Activated naive CD4-positive, alpha-beta T cell treated with anti-CD3 and anti-CD28 coated beads, Interleukin-2, amount 50 U/mL, for 72 hours (primary cell): ENCODE results near the gene DERL2. TPM values are rescaled to one million over a fixed set of nuclear protein-coding genes. Genes with fewer than 3 reads are reported as not detected.

ENCODE experiments used
- ATAC-seq, 2 donors: fragments of 150-1000 bp; cut with Tn5 transposase; 2 replicates each; pipeline ENCODE4 v1.10.0; 2021; ENCODE audit warnings: mild to moderate bottlenecking in 2 of 2, moderate library complexity in 2 of 2
- DNase-seq, 2 donors: peaks; one replicate each; pipeline ENCODE4 v3.0.0; 2021 to 2022; ENCODE audit warnings: low spot score in 2 of 2
- H3K27ac Mint-ChIP-seq, 2 donors: one replicate each; pipeline ENCODE4 v1.8.0; 2022; ENCODE audit warnings: mild to moderate bottlenecking in 2 of 2, mixed read lengths in 2 of 2
- H3K36me3 Mint-ChIP-seq, 2 donors: one replicate each; pipeline ENCODE4 v1.8.0; 2022; ENCODE audit warnings: mixed read lengths in 2 of 2
- H3K9me3 Mint-ChIP-seq, 2 donors: one replicate each; pipeline ENCODE4 v1.8.0; 2022; ENCODE audit warnings: mixed read lengths in 2 of 2
- total RNA-seq, 2 donors: library from RNA; stranded (reverse); gene quantifications; one replicate each; pipeline ENCODE4 v1.2.3, GENCODE V29; 2022

Gene DERL2
- total RNA-seq, 2 donors from 2014 or later, result 58.3 to 63.8 TPM

- Mint-ChIP-seq H3K36me3 (peaks cover 17 to 26% of the 10 kb centered on the region in 2 donors), H3K27ac (no peak overlapping the region), H3K9me3 (peaks cover 0 to 5% of the 10 kb centered on the region in 2 donors)
- DNase-seq (no peak), ATAC-seq (no peak)
Measured at GRCh38 chr17:5510771-5511170, 24.8 kb upstream of the DERL2 start.

- no peak for ATAC-seq
- H3K9me3 Mint-ChIP-seq, result peaks cover 0 to 5% of the 10 kb centered on the region in 2 donors
- no peak for DNase-seq
- H3K27ac Mint-ChIP-seq, result no peak overlapping the region
- peaks cover 8 to 17% of the 10 kb centered on the region in 2 donors for H3K36me3 Mint-ChIP-seq
Measured at GRCh38 chr17:5509482-5509881, 23.5 kb upstream of the DERL2 start.

GRCh38 chr17:5508810-5509209, 22.8 kb upstream of the DERL2 start:
- Mint-ChIP-seq H3K9me3 (peaks cover 0 to 5% of the 10 kb centered on the region in 2 donors), H3K36me3 (peaks cover 5 to 13% of the 10 kb centered on the region in 2 donors), H3K27ac (no peak overlapping the region)
- no peak for DNase-seq
- no peak for ATAC-seq

GRCh38 chr17:5506307-5506706, 20.3 kb upstream of the DERL2 start:
- no peak for ATAC-seq
- Mint-ChIP-seq H3K36me3 (no peaks in the 10 kb centered on the region), H3K27ac (no peak overlapping the region)

GRCh38 chr17:5502552-5502951, 16.6 kb upstream of the DERL2 start:
- DNase-seq (no peak), ATAC-seq (no peak)
- no peaks in the 10 kb centered on the region for H3K9me3 Mint-ChIP-seq
- no peaks in the 10 kb centered on the region for H3K36me3 Mint-ChIP-seq
- peak overlapping the region in 1 of 2 donors; percentile 3 for H3K27ac Mint-ChIP-seq

More at GRCh38 chr17:5506307-5506706, 20.3 kb upstream of the DERL2 start:
- no peak for DNase-seq
- H3K9me3 Mint-ChIP-seq, result no peaks in the 10 kb centered on the region

GRCh38 chr17:5501685-5502084, 15.7 kb upstream of the DERL2 start:
- no peak overlapping the region for H3K27ac Mint-ChIP-seq
- no peak for ATAC-seq
- DNase-seq, result no peak
- H3K36me3 Mint-ChIP-seq, result no peaks in the 10 kb centered on the region
- H3K9me3 Mint-ChIP-seq, result no peaks in the 10 kb centered on the region

- Mint-ChIP-seq H3K36me3 (no peaks in the 10 kb centered on the region), H3K27ac (peak overlapping the region; percentile 57 to 90), H3K9me3 (no peaks in the 10 kb centered on the region)
- peak in 1 of 2 donors; percentile 69 for DNase-seq
- ATAC-seq, result peak; percentile 84 to 96
Measured at GRCh38 chr17:5500589-5501391, 14.8 kb upstream of the DERL2 start.

- no peak for ATAC-seq
- peak overlapping the region; percentile 57 to 90 for H3K27ac Mint-ChIP-seq
- no peaks in the 10 kb centered on the region for H3K9me3 Mint-ChIP-seq
- DNase-seq, result no peak
- H3K36me3 Mint-ChIP-seq, result no peaks in the 10 kb centered on the region
Measured at GRCh38 chr17:5500247-5500588, 14.2 kb upstream of the DERL2 start.

GRCh38 chr17:5499476-5500231, 13.7 kb upstream of the DERL2 start:
- ATAC-seq (peak in 1 of 2 donors; percentile 18), DNase-seq (peak in 1 of 2 donors; percentile 27)
- Mint-ChIP-seq H3K27ac (peak overlapping the region in 1 of 2 donors; percentile 57), H3K9me3 (no peaks in the 10 kb centered on the region), H3K36me3 (no peaks in the 10 kb centered on the region)

GRCh38 chr17:5492970-5493369, 7.0 kb upstream of the DERL2 start:
- Mint-ChIP-seq H3K27ac (no peak overlapping the region), H3K36me3 (peaks cover 15 to 32% of the 10 kb centered on the region in 2 donors), H3K9me3 (no peaks in the 10 kb centered on the region)
- DNase-seq (no peak), ATAC-seq (no peak)

- Mint-ChIP-seq H3K36me3 (peaks cover 42 to 62% of the 10 kb centered on the region in 2 donors), H3K9me3 (no peaks in the 10 kb centered on the region), H3K27ac (peak overlapping the region in 1 of 2 donors; percentile 96)
- no peak for DNase-seq
- ATAC-seq, result no peak
Measured at GRCh38 chr17:5488752-5489151, 2.8 kb upstream of the DERL2 start.

- Mint-ChIP-seq H3K36me3 (peaks cover 42 to 57% of the 10 kb centered on the region in 2 donors), H3K27ac (peak within 1 kb of the TSS; percentile 96 to 99), H3K9me3 (no peaks in the 10 kb centered on the region)
- peak; percentile 92 to 94 for ATAC-seq
- DNase-seq, result peak; percentile 93 to 97
Measured at GRCh38 chr17:5486206-5487124, 487 bp upstream of the DERL2 start, which contains the start of gene MIS12. Gene MIS12 (plus strand): TSS chr17:5486566. CDS start chr17:5488863, 2,297 bp downstream.

GRCh38 chr17:5481451-5481850, 4.5 kb downstream of the DERL2 start:
- H3K27ac Mint-ChIP-seq, result no peak overlapping the region
- DNase-seq (no peak), ATAC-seq (no peak)
- no peaks in the 10 kb centered on the region for H3K9me3 Mint-ChIP-seq
- peaks cover 25 to 47% of the 10 kb centered on the region in 2 donors for H3K36me3 Mint-ChIP-seq

- DNase-seq (no peak), ATAC-seq (no peak)
- H3K27ac Mint-ChIP-seq, result no peak overlapping the region
- no peaks in the 10 kb centered on the region for H3K9me3 Mint-ChIP-seq
- H3K36me3 Mint-ChIP-seq, result peaks cover 22 to 46% of the 10 kb centered on the region in 2 donors
Measured at GRCh38 chr17:5480962-5481361, 5.0 kb downstream of the DERL2 start.

GRCh38 chr17:5478992-5479391, 7.0 kb downstream of the DERL2 start:
- ATAC-seq, result no peak
- Mint-ChIP-seq H3K27ac (no peak overlapping the region), H3K9me3 (no peaks in the 10 kb centered on the region), H3K36me3 (peaks cover 10 to 31% of the 10 kb centered on the region in 2 donors)
- no peak for DNase-seq

GRCh38 chr17:5473906-5474305, 12.1 kb downstream of the DERL2 start:
- ATAC-seq (no peak), DNase-seq (no peak)
- Mint-ChIP-seq H3K9me3 (no peaks in the 10 kb centered on the region), H3K27ac (no peak overlapping the region), H3K36me3 (peaks cover 10 to 11% of the 10 kb centered on the region in 2 donors)
